Measurements from ENCODE around the gene ASTN1. TPM values are rescaled to one million over a fixed set of nuclear protein-coding genes. Genes with fewer than 3 reads are reported as not detected.

The ASTN1 gene
- total RNA-seq, 6 experiments from 2014 or later = not detected

DNA sequence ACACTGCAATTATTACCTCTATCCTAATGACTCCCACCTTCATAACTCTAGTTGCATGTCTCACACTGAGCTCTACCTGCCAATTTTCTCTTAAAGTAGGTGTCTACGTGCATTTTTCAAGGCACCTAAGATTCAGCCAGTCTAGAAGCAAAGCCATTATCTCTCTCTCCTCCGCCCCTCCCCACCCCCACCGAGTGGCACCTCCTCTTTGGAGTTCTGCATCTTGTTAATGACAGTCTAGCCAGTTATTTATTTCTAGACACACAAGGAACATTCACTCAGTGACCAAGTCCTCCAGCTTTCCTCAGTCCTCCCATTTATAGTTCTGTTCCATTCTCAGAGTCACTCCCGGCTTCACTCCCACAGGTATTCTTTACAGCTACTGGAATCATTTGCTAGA is 47.6 kb downstream of the ASTN1 start:
- Mint-ChIP-seq H3K27ac (no peak overlapping the region), H3K27me3 (ENCODE audit: insufficient read depth) (peaks cover 2% of the 10 kb centered on the region; the same call in 1 of the 2 replicates), H3K4me3 (no peak overlapping the region), H3K36me3 (ENCODE audit: low read depth) (no peaks in the 10 kb centered on the region), H3K9me3 (peaks cover 27% of the 10 kb centered on the region), H3K4me1 (ENCODE audit: low read depth) (no peaks in the 10 kb centered on the region)
- TF ChIP-seq, protein P1, sequence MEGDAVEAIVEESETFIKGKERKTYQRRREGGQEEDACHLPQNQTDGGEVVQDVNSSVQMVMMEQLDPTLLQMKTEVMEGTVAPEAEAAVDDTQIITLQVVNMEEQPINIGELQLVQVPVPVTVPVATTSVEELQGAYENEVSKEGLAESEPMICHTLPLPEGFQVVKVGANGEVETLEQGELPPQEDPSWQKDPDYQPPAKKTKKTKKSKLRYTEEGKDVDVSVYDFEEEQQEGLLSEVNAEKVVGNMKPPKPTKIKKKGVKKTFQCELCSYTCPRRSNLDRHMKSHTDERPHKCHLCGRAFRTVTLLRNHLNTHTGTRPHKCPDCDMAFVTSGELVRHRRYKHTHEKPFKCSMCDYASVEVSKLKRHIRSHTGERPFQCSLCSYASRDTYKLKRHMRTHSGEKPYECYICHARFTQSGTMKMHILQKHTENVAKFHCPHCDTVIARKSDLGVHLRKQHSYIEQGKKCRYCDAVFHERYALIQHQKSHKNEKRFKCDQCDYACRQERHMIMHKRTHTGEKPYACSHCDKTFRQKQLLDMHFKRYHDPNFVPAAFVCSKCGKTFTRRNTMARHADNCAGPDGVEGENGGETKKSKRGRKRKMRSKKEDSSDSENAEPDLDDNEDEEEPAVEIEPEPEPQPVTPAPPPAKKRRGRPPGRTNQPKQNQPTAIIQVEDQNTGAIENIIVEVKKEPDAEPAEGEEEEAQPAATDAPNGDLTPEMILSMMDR (IDR thresholded peaks at IDR 0.05) = no peak
- DNase-seq = no peak

DNA sequence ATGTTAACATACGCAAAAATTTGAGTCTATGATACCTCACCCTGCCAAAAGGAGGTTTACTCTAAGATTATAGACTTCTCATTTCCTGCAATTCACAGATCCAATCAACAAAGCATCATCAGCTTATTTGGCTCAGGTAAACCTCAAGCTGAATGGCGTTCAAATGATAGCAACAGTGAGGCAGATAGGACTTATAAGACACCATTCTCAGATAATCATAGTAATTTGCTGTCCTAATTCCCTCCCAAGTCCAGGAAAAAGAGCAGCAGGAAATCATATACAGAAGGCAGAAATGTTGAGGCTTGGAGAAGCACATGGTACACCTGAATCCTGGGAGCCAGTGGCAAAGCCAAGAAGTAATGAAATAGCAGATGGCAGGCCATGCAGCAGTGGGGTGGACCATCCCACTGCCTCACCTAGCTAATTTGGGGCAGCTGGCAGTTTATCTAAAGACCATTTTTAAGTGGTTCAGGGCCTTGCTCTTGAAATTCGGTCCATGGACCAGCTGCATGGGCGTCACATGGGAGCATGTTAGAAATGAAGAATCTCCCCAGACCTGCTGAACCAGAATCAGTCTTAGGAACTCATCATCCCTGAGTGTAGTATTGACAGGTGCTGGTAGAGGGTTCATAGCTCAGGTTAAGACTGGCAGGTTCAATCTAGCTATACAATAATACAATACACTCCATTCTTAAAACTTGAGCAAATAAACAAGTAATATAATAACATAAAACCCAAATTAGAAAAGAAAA is 57.7 kb downstream of the ASTN1 start:
- TF ChIP-seq, protein P1 (IDR thresholded peaks at IDR 0.05) = no peak

DNA sequence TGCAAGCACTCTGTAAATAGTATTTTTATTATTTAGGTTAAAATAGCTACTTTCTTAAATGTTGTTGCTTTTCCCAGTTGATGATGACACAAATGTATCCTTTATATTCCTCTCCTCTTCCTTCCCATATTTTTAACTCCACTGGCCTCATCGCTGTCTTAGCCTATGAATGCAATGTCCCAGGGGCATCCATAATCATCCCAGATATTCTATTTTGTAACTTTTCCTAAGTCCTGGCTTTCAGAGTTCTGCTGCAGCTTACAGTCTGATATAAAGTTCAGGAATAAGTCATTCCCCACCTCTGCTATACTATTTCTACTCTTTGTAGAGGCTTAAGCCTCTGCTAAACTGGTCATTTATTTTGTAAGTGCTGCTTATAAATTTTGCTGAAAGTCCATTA is 58.3 kb downstream of the ASTN1 start:
- TF ChIP-seq, protein P1 (IDR thresholded peaks at IDR 0.05) = no peak
- Mint-ChIP-seq H3K36me3 (ENCODE audit: low read depth) (no peaks in the 10 kb centered on the region), H3K27me3 (ENCODE audit: insufficient read depth) (peaks cover 1% of the 10 kb centered on the region; the same call in 1 of the 2 replicates), H3K9me3 (peaks cover 24% of the 10 kb centered on the region), H3K4me1 (ENCODE audit: low read depth) (no peaks in the 10 kb centered on the region), H3K27ac (no peak overlapping the region), H3K4me3 (no peak overlapping the region)
- DNase-seq = no peak

More for the DNA sequence above, 57.7 kb downstream of the ASTN1 start:
- Mint-ChIP-seq H3K4me1 (ENCODE audit: low read depth) (no peaks in the 10 kb centered on the region), H3K27ac (no peak overlapping the region), H3K9me3 (peaks cover 26% of the 10 kb centered on the region), H3K36me3 (ENCODE audit: low read depth) (no peaks in the 10 kb centered on the region), H3K4me3 (no peak overlapping the region), H3K27me3 (ENCODE audit: insufficient read depth) (peaks cover 1% of the 10 kb centered on the region; the same call in 1 of the 2 replicates)
- no peak for DNase-seq

DNA sequence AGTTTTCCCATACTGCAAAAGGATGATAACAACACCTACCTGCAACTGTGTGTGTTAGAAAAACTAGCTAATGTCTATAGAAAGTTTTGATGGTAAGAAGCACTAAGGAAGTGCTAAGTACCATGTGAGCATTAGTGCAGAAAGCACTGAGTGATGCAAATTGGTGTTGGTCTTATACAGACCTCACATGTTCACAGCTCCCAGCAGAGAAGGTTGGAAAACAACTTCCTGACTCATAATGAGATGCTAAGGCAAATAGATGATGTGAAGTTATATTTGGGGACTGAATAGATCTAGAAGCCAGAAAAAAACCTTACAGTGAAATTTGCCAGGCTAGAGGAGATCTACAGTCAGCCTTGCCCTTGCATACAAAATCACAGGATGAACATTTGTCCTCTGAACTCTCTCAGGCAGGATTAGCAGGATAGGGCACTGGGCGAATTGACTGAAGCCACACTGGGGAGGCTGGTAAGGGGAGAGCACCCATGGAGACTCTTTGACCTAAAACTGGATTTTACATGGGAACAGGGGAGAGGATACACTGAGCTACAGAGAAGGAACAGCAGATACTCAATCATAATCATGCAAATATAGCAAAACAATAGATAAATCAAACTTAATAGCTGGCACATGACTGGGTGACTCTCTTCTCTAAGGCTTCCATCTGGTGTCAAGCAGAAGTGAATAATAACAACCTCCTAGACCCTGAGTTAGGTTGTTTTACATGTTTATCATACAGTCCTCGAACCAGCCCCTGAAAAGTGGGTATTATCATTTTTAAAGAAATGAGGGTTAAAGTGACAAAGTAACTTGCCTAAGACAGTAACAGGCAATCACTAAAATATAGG is 61.3 kb downstream of the ASTN1 start:
- Mint-ChIP-seq H3K27ac (no peak overlapping the region), H3K4me1 (ENCODE audit: low read depth) (no peaks in the 10 kb centered on the region), H3K27me3 (ENCODE audit: insufficient read depth) (no peaks in the 10 kb centered on the region), H3K36me3 (ENCODE audit: low read depth) (no peaks in the 10 kb centered on the region), H3K4me3 (no peak overlapping the region), H3K9me3 (peaks cover 19% of the 10 kb centered on the region)
- TF ChIP-seq, protein P1 (IDR thresholded peaks at IDR 0.05) = no peak
- DNase-seq = no peak

DNA sequence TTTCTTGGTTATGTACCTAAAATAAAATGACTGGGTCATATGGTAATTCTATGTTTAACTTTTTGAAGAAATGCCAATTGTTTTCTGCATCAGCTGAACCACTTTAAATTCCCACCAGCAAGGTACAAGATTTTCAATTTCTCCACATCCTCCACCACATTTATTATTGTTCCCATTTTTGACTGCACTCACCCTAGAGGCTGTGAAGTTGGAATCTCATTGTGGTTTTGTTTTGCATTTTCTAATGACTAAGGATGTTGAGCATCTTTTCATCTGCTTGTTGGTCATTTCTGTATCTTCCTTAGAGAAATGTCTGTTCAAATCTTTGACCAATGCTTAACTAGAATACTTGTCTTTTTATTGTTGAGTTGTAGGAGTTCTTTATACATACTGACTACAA is 72.5 kb downstream of the ASTN1 start:
- Mint-ChIP-seq H3K27ac (no peak overlapping the region), H3K4me1 (ENCODE audit: low read depth) (no peaks in the 10 kb centered on the region), H3K27me3 (ENCODE audit: insufficient read depth) (peaks cover 2% of the 10 kb centered on the region; the same call in 1 of the 2 replicates), H3K36me3 (ENCODE audit: low read depth) (no peaks in the 10 kb centered on the region; the same call in 1 of the 2 replicates), H3K9me3 (peaks cover 18% of the 10 kb centered on the region), H3K4me3 (no peak overlapping the region)
- DNase-seq = no peak
- TF ChIP-seq, protein P1 (IDR thresholded peaks at IDR 0.05) = no peak

All from HFFc6 (cell line).